Ovary (tissue), 9 donors: ENCODE data around the gene KRT83. TPM values are rescaled to one million over a fixed set of nuclear protein-coding genes. Genes with fewer than 3 reads are reported as not detected.

Experiments
- DNase-seq, 5 donors: peaks; one replicate each; pipeline ENCODE4 v3.0.0-alpha.2; 2019 to 2020
- H3K27ac ChIP-seq, 2 donors: fragments of 200-600 bp; one replicate each; pipeline versions ENCODE4 v1.5.1 to v1.8.0; 2019 to 2022
- H3K27me3 ChIP-seq: fragments of 200-600 bp; one replicate; pipeline ENCODE4 v1.8.0; 2022
- H3K36me3 ChIP-seq: fragments of 200-600 bp; sonication (generic); one replicate; pipeline ENCODE4 v1.5.1; 2019
- H3K4me1 ChIP-seq: one replicate; pipeline ENCODE4 v1.8.1; 2013; ENCODE audit warnings: mild to moderate bottlenecking, moderate library complexity; ENCODE audit not compliant: insufficient read depth
- H3K4me3 ChIP-seq: fragments of 200-600 bp; sonication (generic); one replicate; pipeline ENCODE4 v1.5.1; 2017
- H3K9me3 ChIP-seq, 2 donors: fragments of 200-600 bp in 1 of 2; sonication (generic) in 1 of 2; one replicate each; pipeline versions ENCODE4 v1.5.1 to v1.8.1; 2013 to 2019; ENCODE audit warnings: mild to moderate bottlenecking in 1 of 2, moderate library complexity in 1 of 2
- CTCF ChIP-seq, 3 donors: fragments of 450-650 bp in 2 of 3; fragments of 200-600 bp in 1 of 3; IDR thresholded peaks; one replicate each; pipeline versions ENCODE4 v1.5.1 to v1.8.0; 2016 to 2022; ENCODE audit warnings: antibody characterized with exemption in 3 of 3, mild to moderate bottlenecking in 1 of 3
- EP300 ChIP-seq: sonication (generic); formaldehyde crosslinking; IDR thresholded peaks from one replicate; pipeline ENCODE4 v1.6.1; 2017; ENCODE audit warnings: antibody characterized with exemption
- POLR2A ChIP-seq: fragments of 450-650 bp; IDR thresholded peaks from one replicate; pipeline ENCODE4 v1.6.1; 2017; ENCODE audit warnings: antibody characterized with exemption, mild to moderate bottlenecking, moderate library complexity
- WGBS, 3 donors: extraction: QIAGEN DNeasy Blood & Tissue Kit in 1 of 3; methylation state at CpG; one replicate each; pipeline versions ENCODE4 v1.1.5 to v1.1.7; 2013 to 2017; 5-methylcytosine and 5-hydroxymethylcytosine counted together
- intact Hi-C, 4 donors: fragments of 100-400 bp; cut with DNase I; formaldehyde crosslinking; loops; one replicate each; pipeline versions ENCODE4 v1.11.0 to v1.15.1; 2022 to 2023
- polyA plus RNA-seq, 2 donors: library from polyadenylated mRNA; stranded (reverse); fragments of 200-250 nt in 1 of 2; fragments of 350-450 nt in 1 of 2; fragmentation: Illumina TruSeq in 1 of 2; extraction: RNeasy Lipid Tissue Mini Kit (QIAGEN cat#74804) in 1 of 2; gene quantifications; one replicate each; pipeline ENCODE4 v1.2.3, GENCODE V29; 2013 to 2014
- total RNA-seq, 7 donors: library from RNA; depleted of rRNA in 2 of 7; stranded (reverse); fragments of >200 nt in 2 of 7; fragmentation: NEBNext Ultra II Directional in 3 of 7; extraction: Animal tissue kit (Norgen Biotek cat#: 25700) in 3 of 7; gene quantifications; one replicate each; pipeline versions ENCODE4 v1.1.0 to v1.2.4, GENCODE V29; 2016 to 2023
- donor health status: DM: no; HTN: no; CAD: no; lungs with moderate emphysema.
- donor health status: DM: no; HTN: no; CAD: no.
- donor health status: Bipolar disorder and iron deficiency.
- donor health status: DM: yes; HTN: yes; CAD: no.
- donor health status: DM: no; HTN: no; CAD: no.
- donor health status: DM: yes; HTN: yes; CAD: no.

Gene KRT83
- total and polyA plus RNA-seq, 9 donors, result not detected

GRCh38 chr12:52334185-52334584 lies 13.0 kb upstream of the KRT83 start:
- H3K4me3 ChIP-seq, result no peak overlapping the region
- no peaks in the 10 kb centered on the region for H3K27me3 ChIP-seq
- H3K36me3 ChIP-seq, result no peaks in the 10 kb centered on the region
- DNase-seq, result no peak
- intact Hi-C loops, result no loop called here
- TF ChIP-seq EP300 (no peak), POLR2A (no peak), CTCF (IDR thresholded peaks at IDR 0.05) (no peak)
- H3K4me1 ChIP-seq, result no peaks in the 10 kb centered on the region
- H3K27ac ChIP-seq, result no peak overlapping the region
- peaks cover 0 to 5% of the 10 kb centered on the region in 2 donors for H3K9me3 ChIP-seq
- WGBS, 3 donors, result 40 to 56% (median 55%) methylated on average over 3 of the region's 3 CpGs

- intact Hi-C loops, result no loop called here
- Histone ChIP-seq H3K36me3 (no peaks in the 10 kb centered on the region), H3K4me1 (no peaks in the 10 kb centered on the region), H3K27me3 (no peaks in the 10 kb centered on the region), H3K27ac (no peak overlapping the region), H3K9me3 (peaks cover 0 to 5% of the 10 kb centered on the region in 2 donors), H3K4me3 (no peak overlapping the region)
- WGBS, 3 donors, result 50 to 65% (median 61%) methylated on average over 3 of the region's 3 CpGs
- TF ChIP-seq EP300 (no peak), POLR2A (no peak), CTCF (IDR thresholded peaks at IDR 0.05) (no peak)
- no peak for DNase-seq
These were observed 12.1 kb upstream of the KRT83 start for GRCh38 chr12:52333321-52333720.

- DNase-seq, result no peak
- Histone ChIP-seq H3K4me1 (no peaks in the 10 kb centered on the region), H3K4me3 (no peak overlapping the region), H3K9me3 (peaks cover 0 to 5% of the 10 kb centered on the region in 2 donors), H3K27ac (no peak overlapping the region), H3K27me3 (no peaks in the 10 kb centered on the region), H3K36me3 (no peaks in the 10 kb centered on the region)
- 90 to 94% (median 90%) methylated on average over 1 of the region's 1 CpG for WGBS, 3 donors
- intact Hi-C loops, result no loop called here
- TF ChIP-seq POLR2A, result no peak
- no peak for TF ChIP-seq EP300
- TF ChIP-seq CTCF (IDR thresholded peaks at IDR 0.05), result no peak
These were observed 11.2 kb upstream of the KRT83 start for GRCh38 chr12:52332381-52332780.

- H3K27me3 ChIP-seq, result no peaks in the 10 kb centered on the region
- no peak overlapping the region for H3K4me3 ChIP-seq
- 84 to 92% (median 85%) methylated on average over 3 of the region's 3 CpGs for WGBS, 3 donors
- no peak for TF ChIP-seq EP300
- no peak for TF ChIP-seq POLR2A
- no peak for TF ChIP-seq CTCF (IDR thresholded peaks at IDR 0.05)
- H3K9me3 ChIP-seq, result peaks cover 0 to 5% of the 10 kb centered on the region in 2 donors
- intact Hi-C loops, result no loop called here
- no peaks in the 10 kb centered on the region for H3K4me1 ChIP-seq
- H3K36me3 ChIP-seq, result no peaks in the 10 kb centered on the region
- no peak for DNase-seq
- H3K27ac ChIP-seq, result no peak overlapping the region
These were observed 10.6 kb upstream of the KRT83 start for GRCh38 chr12:52331833-52332232.

GRCh38 chr12:52331039-52331438 lies 9.8 kb upstream of the KRT83 start:
- intact Hi-C loops, result no loop called here
- no peaks in the 10 kb centered on the region for H3K36me3 ChIP-seq
- no peak for DNase-seq
- H3K9me3 ChIP-seq, result peaks cover 0 to 5% of the 10 kb centered on the region in 2 donors
- H3K27me3 ChIP-seq, result no peaks in the 10 kb centered on the region
- no peak for TF ChIP-seq POLR2A
- no peak for TF ChIP-seq EP300
- no peak for TF ChIP-seq CTCF (IDR thresholded peaks at IDR 0.05)
- no peak overlapping the region for H3K27ac ChIP-seq
- WGBS, 3 donors, result 22 to 46% (median 41%) methylated on average over 1 of the region's 1 CpG
- no peaks in the 10 kb centered on the region for H3K4me1 ChIP-seq
- H3K4me3 ChIP-seq, result no peak overlapping the region
